ENCODE data around the gene ASPHD1. TPM values are rescaled to one million over a fixed set of nuclear protein-coding genes. Genes with fewer than 3 reads are reported as not detected.

ASPHD1 gene
- total and polyA plus RNA-seq, 2 of the 8 experiments (the other 6 are each of a cell fraction or from before 2014, with no cell fraction given): 14.5 to 18.6 TPM

GRCh38 chr16:29863669-29863984 lies 36.7 kb upstream of the ASPHD1 start:
- Histone ChIP-seq H4K8ac (ENCODE audit: extremely low read depth, insufficient read depth, low read length) (peak overlapping the region; percentile 89; the same call in 1 of the 2 replicates), H4K5ac (ENCODE audit: insufficient read length, low read depth, low read length) (peak overlapping the region; percentile 22), H3K56ac (replicated peaks; ENCODE audit: insufficient read length, low read depth, low read length) (no peak overlapping the region), H3K9me3 (ENCODE audit: insufficient read depth in 2 of 2, low read depth in 1 of 2, low read length in 1 of 2) (no peaks in the 10 kb centered on the region), H2AFZ (ENCODE audit: low read length) (peak overlapping the region; percentile 100), H3K27me3 (replicated peaks in 1 of 4; ENCODE audit: control insufficient read depth in 3 of 4, extremely low read depth in 1 of 4, insufficient read depth in 3 of 4, low read length in 3 of 4) (no peaks in the 10 kb centered on the region), H3K9ac (replicated peaks in 1 of 4; ENCODE audit: extremely low read depth in 1 of 4, low read depth in 3 of 4, low read length in 3 of 4) (peak overlapping the region in 2 of 4 experiments; percentile 25 to 91; a peak in 2 of 7 replicates), H2BK5ac (ENCODE audit: low read depth, low read length) (peak overlapping the region; percentile 71), H3K4me2 (ENCODE audit: insufficient read depth in 1 of 2, low read depth in 2 of 2, low read length in 2 of 2) (peak overlapping the region; percentile 64 to 95), H3K23me2 (ENCODE audit: low read depth, low read length) (peaks cover 8% of the 10 kb centered on the region; the same call in 1 of the 2 replicates), H3K4me3 (ENCODE audit: extremely low read depth in 1 of 4, insufficient read depth in 2 of 4, low read depth in 3 of 4, low read length in 4 of 4) (peak overlapping the region; percentile 8 to 89 (median 39); a peak in 6 of 8 replicates), H4K91ac (replicated peaks; ENCODE audit: insufficient read length, low read length) (peak overlapping the region; percentile 15), H4K20me1 (replicated peaks in 1 of 2; ENCODE audit: control insufficient read depth in 1 of 2, insufficient read depth in 2 of 2, low read length in 2 of 2) (peaks cover 0 to 5% of the 10 kb centered on the region in 2 experiments), H2BK20ac (ENCODE audit: low read length) (peak overlapping the region; percentile 61; the same call in 1 of the 2 replicates), H3K79me1 (ENCODE audit: low read depth, low read length) (peaks cover 9% of the 10 kb centered on the region), H3K36me3 (ENCODE audit: control insufficient read depth in 2 of 4, insufficient read depth in 4 of 4, low read length in 3 of 4) (peaks cover 0 to 9% (median 4%) of the 10 kb centered on the region in 4 experiments; a peak in 5 of 8 replicates), H3K4me1 (replicated peaks in 1 of 4; ENCODE audit: control insufficient read depth in 3 of 4, insufficient read depth in 4 of 4, low read length in 3 of 4) (peaks cover 0 to 7% (median 3%) of the 10 kb centered on the region in 4 experiments; a peak in 3 of 7 replicates), H3K27ac (ENCODE audit: low read depth, low read length) (no peak overlapping the region), H3K4ac (replicated peaks; ENCODE audit: insufficient read length, low read depth, low read length) (no peak overlapping the region), H3K23ac (ENCODE audit: insufficient read length) (no peak overlapping the region), H3K14ac (ENCODE audit: insufficient read length) (no peak overlapping the region), H2AK5ac (ENCODE audit: low read depth, low read length) (0 out of 2 replicates have a peak overlapping the region, but pooled peaks have one; percentile 53), H3K18ac (ENCODE audit: extremely low read depth, low read length) (peak overlapping the region; percentile 93), H2BK12ac (ENCODE audit: low read depth, low read length) (peak overlapping the region; percentile 39; the same call in 1 of the 2 replicates), H2BK120ac (replicated peaks; ENCODE audit: low read depth, low read length) (no peak overlapping the region), H2BK15ac (ENCODE audit: low read length) (peak overlapping the region; percentile 99), H3K79me2 (ENCODE audit: control insufficient read depth in 1 of 2, insufficient read depth in 2 of 2, low read length in 2 of 2) (peaks cover 0 to 9% of the 10 kb centered on the region in 2 experiments; a peak in 2 of 4 replicates)
- TF ChIP-seq RAD21 (IDR thresholded peaks at IDR 0.05 in 1 of 2, conservative IDR thresholded peaks at IDR 0.05 in 1 of 2; ENCODE audit: low read depth in 2 of 2, low read length in 2 of 2) (peak; percentile 31 to 41; a peak in 3 of 4 replicates), POLR2A (IDR thresholded peaks at IDR 0.05; ENCODE audit: control extremely low read depth in 1 of 2, low read depth in 2 of 2, low read length in 2 of 2) (0 out of 3 replicates have a peak, but pooled peaks of 1 of the 2 experiments have one; percentile 55), MAX (IDR thresholded peaks at IDR 0.05) (no peak)
- FAIRE-seq (no peak), DNase-seq (ENCODE audit: low read depth in 1 of 2, low spot score in 2 of 2) (no peak)
- CTCF ChIA-PET (ENCODE audit: partially characterized antibody): interaction anchor here (1.0 to 4.9 kb wide), 8 partner anchors 11 to 74 kb away, joined by 3 to 21 read pairs (median 6); partner anchors contain the start of genes ASPHD1 and SEZ6L2
- 37% methylated on average over 16 of the region's 16 CpGs; no CpG with 5 or more reads in 1 of the 2 experiments for WGBS, 2 experiments (ENCODE audit: extremely low coverage in 1 of 2, insufficient coverage in 1 of 2, insufficient read length in 1 of 2, insufficient replicate concordance in 2 of 2, low coverage in 1 of 2, low lambda C conversion rate in 2 of 2, missing lambda C conversion rate in 1 of 2)
- POLR2A ChIA-PET (ENCODE audit: partially characterized antibody): interaction anchor here (0.6 to 3.7 kb wide), 20 partner anchors 9 to 210 kb away, joined by 3 to 11 read pairs (median 3); partner anchors contain the start of genes ASPHD1, HIRIP3, KCTD13 and KIF22

Measured in H1 (cell line).